Activated CD4-positive, alpha-beta T cell treated with anti-CD3 and anti-CD28 coated beads, Interleukin-2, Interleukin-4, amounts not matched to agents 100 ng/mL and 50 ng/mL, durations not matched to agents 16 hours and 8 hours (primary cell): ENCODE measurements around the gene IGF2.
"Not testable (repeated sequence)": the region's sequence is repeated elsewhere in the genome, so short reads cannot be mapped to it uniquely, and the experiment has no call there.

Source experiments
- DNase-seq: peaks from one replicate; pipeline ENCODE4 v3.0.0-alpha.2; 2020; ENCODE audit warnings: low spot score

Gene IGF2

GRCh38 chr11:2136209-2136951 is 2.8 kb downstream of the IGF2 start:
- no peak for DNase-seq

DNA sequence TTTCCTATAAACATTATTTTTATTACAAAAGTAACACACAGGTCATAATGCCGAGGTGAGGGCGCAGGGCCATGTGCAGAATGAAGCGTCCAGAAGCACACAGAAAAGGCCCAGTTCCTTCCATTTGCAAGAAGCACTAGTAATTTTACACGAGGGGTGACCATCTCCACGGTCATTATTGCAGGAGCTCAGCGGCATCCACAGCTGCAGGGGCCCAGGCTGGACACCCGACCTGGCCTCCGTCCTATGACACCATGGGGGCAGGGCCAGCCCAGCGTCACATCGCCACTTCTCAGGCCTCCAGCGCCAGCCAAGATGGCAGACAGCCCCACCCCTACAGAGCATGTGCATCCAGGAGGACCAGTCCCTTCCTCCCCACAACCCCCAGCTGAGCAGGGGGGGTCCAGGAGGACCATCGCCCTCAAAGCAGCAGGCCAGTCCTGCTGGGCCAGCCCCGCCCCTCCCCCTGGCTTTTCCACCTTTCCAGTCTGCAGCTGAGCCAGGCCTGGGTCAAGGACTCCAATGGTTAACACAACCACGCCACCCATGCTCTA is 3.5 kb downstream of the IGF2 start:
- DNase-seq = no peak

- no peak for DNase-seq
Measured at GRCh38 chr11:2135018-2135569, 4.1 kb downstream of the IGF2 start.

DNA sequence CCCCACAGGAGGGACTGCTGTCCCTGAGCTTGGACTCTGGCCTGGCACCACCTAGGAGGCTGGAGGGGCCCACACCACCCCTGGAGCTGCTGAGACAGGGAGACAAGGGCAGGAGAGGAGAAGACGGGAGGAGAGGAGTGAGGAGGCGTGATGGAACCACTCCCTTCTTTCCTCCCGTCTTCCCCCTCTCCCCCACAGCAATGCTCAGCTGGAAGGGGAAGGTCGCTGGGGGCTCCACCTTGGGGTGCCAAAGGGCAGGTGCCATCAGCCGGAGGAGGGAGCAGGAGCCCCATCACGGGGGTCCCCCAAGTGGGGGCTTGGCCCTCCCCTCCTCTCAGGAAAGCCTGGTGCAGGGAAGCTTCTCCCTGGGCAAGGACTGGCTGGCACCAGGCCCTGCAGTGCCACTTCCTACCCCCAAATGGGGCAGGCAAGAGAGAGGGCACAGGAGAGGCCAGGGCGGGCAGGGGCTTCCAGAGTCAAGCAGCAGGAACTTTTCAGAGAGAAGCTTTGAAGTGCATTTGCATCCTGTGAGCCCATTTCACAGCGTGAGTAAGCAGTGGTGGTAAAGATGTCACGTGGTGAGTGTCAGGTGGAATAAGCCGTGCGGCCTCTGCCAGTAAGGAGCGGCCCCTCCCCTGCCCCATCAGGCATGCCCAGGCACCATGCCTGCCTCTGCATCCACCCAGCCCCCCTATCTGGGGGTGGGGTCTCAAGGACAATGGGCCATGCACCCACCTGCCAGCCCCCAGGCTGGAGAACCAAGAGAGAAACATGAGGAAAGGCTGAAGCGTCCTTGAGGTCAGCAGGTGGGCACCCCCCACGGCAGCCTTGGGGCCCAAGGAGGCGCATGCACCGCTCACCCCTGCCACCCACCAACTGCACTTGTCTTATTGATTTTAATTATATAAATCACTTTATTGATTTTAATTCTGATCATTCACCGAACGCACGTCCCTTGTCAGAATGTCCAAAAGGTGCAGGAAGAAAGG is 4.9 kb downstream of the IGF2 start:
- no peak for DNase-seq

GRCh38 chr11:2133241-2134021 is 5.8 kb downstream of the IGF2 start:
- DNase-seq = no peak

- no peak for DNase-seq
Measured at GRCh38 chr11:2132874-2133240, 6.3 kb downstream of the IGF2 start.

DNA sequence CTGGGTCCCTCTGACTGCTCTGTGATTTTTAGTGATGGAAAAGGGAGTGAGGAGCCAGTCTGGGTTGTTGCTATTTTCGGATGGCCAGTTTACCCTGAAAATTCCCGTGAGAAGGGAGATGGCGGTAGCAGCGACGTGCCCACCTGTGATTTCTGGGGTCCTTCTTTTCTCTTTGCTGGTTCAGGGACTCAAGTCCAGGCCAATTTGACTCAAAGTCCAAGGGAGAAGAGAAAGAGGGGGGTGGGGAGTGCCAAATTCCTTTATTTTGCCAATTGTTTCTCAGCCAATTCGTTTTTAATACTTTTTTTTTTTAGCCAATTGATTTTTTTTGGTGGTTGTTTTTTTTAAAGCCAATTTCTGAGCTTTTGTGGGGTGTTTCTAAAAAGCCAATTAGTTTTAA is 6.9 kb downstream of the IGF2 start:
- no peak for DNase-seq

DNA sequence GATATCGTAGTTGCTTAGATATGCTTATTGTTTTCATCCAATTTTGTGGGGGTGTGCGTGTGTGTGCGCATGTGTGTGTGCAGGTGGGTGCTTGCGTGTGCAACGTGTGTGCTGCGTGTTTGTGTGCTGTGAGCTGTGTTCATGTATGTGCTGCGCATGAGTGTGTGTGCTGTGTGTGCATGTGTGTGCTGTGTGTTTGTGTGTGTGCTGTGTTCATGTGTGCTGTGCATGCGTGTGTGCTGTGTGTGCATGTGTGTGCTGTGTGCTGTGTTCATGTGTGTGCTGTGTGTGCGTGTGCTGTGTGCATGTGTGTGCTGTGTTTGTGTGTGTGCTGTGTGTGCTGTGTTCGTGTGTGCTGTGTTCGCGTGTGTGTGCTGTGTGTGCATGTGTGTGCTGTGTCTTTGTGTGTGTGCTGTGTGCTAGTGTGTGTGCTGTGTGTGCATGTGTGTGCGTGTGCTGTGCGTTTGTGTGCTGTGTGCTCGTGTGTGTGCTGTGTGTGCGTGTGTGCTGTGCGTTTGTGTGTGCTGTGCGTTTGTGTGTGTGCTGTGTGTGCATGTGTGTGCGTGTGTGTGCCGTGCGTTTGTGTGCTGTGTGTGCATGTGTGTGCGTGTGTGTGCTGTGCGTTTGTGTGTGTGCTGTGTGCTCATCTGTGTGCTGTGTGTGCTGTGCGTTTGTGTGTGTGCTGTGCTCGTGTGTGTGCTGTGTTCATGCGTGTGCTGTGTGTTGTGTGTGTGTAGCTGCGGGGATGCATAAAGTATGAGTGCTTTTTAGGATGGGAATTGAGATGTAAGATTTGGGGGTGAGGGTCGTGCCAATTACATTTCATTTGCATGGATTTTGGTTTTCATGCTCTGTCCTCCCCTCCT is 7.6 kb downstream of the IGF2 start:
- no peak for DNase-seq

DNA sequence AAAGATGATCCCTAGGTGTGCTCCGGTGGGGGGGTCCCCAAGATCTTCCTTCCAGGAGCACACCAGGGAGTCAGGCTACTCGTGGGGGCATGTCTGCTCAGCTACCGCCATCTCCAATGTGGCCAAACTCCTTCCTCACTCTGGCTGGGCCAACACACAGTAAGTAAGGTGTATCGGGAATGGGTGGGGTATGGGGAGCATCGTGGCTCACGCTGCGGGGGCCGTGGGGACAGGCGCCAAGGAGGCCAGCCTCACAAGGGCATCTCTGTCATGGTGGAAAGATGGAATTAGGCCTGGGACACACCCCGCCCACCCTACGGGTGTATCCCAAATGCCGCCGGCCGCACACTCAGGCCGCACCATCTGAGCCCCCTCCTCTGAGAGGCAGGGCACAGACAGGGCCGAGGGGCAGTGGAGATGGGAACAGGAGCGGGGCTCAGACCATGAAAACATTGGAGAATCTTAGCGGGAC is 8.3 kb downstream of the IGF2 start:
- no peak for DNase-seq

DNA sequence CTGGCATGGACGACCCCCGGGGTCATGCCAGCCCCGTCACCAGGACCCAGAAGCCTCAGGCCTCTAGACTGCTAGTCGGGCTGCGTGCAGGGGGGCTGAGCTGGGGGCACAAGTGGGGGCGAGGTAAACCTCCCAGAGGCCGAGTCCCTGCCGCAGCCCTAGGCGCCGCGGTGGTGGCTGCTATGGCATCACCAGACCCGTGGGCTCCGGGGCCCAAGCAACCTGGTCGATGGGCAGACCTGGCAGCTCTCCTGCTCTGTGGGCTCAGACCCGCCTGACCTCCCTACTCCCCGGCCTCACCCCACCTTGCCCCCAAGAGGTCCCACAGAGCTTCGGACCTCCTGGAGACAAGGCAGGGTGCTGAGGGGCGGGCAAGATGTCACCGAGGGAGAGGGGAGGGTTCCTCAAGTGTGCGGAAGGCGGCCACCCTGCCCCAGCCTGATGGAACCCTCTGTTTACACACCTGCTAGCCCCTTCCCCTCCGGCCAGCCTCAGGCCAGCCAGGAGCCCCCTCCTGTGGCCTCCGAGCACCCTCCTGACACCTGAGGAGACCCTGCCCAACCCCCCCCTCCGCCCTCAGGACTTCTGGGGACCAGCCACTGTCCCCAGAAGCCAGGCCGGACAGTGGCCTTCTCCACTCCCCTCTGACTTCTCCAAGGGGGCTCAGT is 9.4 kb downstream of the IGF2 start:
- no peak for DNase-seq

- no peak for DNase-seq
Measured at GRCh38 chr11:2129308-2129698, 9.9 kb downstream of the IGF2 start.

DNA sequence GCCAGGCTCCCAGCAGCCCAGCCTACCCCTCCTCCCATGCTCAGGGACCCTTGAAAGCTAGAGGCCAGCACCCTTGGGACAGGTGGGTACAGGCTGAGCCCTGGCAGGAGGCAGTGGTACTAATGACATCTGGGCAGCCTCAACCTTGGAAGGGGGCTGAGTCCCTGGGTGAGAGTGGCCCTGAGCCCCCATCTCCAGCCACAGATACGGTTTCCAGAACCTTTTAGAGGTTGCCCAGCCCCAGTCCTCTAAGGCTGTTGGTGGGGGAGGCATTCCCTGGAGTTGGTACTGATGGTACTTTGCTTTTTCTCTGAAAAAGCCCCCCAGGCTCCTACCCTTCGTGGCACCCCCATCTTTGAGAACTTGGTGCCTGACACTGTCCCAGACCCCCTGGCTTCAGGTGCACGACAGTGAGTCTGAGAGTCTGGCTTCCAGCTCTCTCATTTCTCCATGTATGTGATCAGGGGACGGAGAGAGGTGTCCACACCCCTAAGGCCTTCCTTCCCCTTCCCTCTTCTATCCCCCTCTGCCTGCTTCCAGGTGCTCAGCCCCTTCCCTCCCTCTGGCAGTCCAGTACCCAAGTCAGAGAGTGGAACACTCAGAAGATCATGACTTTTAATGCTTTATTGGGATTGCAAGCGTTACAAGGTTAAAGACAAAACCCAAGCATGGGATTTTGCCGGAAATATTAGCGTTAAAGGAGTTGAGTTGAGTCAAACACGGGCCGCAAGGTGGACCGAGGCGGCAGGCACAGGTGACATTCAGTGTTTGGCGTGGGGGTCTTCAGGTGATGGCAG is 10.5 kb downstream of the IGF2 start:
- DNase-seq = no peak

- DNase-seq = no peak
Measured at GRCh38 chr11:2128130-2128510, 11.1 kb downstream of the IGF2 start.

GRCh38 chr11:2127482-2128129 is 11.6 kb downstream of the IGF2 start:
- DNase-seq = no peak

GRCh38 chr11:2126520-2127085 is 12.6 kb downstream of the IGF2 start:
- no peak for DNase-seq

DNA sequence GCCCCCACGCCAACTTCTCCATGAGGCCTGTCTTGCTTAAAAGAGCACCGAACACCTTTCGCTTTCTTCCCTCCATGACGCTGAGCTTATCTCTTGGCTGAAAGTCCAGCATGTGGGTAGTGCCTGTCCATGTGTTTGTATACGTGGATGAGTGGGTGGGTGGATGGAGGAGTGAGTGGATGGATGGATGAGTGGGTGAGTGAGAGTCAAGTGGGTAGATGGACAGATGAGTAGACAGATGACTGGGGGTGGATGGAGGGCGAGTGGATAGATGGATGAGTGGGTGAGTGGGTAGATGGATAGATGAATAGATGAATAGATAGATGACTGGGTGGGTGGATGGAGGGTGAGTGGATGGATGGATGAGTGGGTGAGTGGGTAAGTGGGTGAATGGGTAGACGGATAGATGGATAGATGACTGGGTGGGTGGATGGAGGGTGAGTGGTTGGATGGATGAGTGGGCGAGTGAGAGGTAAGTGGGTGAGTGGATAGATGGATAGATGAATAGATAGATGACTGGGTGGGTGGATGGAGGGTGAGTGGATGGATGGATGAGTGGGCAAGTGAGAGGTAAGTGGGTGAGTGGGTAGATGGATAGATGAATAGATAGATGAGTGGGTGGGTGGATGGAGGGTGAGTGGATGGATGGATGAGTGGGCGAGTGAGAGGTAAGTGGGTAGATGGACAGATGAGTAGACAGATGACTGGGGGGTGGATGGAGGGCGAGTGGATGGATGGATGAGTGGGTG is 14.3 kb downstream of the IGF2 start:
- not testable (repeated sequence) for DNase-seq

DNA sequence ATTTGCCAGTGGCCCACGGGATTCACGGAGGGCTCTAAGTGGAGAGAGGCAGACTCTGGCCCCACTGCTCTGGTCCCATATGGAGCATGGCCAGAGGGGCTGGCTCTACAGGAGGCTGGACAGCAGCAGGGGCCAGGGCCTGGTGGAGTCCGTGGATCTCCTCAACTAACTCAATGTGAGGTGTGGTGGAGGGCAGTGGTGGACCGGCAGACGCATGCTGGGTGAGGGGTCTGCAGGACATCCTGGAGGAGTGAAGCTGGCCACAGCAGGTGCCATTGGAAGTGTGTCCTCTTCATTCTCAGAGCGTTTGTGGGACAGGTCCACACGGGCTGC is 15.6 kb downstream of the IGF2 start:
- DNase-seq = no peak
